HepG2 (cell line): ENCODE data around the gene OBP2A. TPM values are rescaled to one million over a fixed set of nuclear protein-coding genes. Genes with fewer than 3 reads are reported as not detected.

ENCODE experiments used
- ATAC-seq: fragments of 200-7000 bp; cut with Tn5 transposase; 3 replicates; pipeline ENCODE4 v1.9.1; 2020; ENCODE audit warnings: mild to moderate bottlenecking, moderate library complexity
- BruUV-seq: library from RNA; stranded (reverse); fragments of 400-500 nt; replicated peaks from 2 replicates; lab custom pipeline; 2021; lab: Mats Ljungman, UMichigan
- CTCF ChIA-PET: fragments of 300-600 bp; formaldehyde crosslinking; extraction: SDS; loops from one replicate; lab custom pipeline; 2021; ENCODE audit warnings: low total read pairs, inconsistent platforms, low intra/inter-chr PET ratio; lab: Yijun Ruan, JAX
- POLR2A ChIA-PET: fragments of 350-600 bp; sonication (Branson Sonifier 250); formaldehyde crosslinking; loops from one replicate; lab custom pipeline; 2020; ENCODE audit warnings: antibody characterized with exemption, inconsistent platforms; lab: Yijun Ruan, JAX
- DNase-seq: peaks from one replicate; pipeline ENCODE4 v3.0.0-alpha.2; 2015; ENCODE audit warnings: low spot score
- FAIRE-seq: peaks from 3 replicates; lab custom pipeline; 2011; peaks lifted over from hg19 to GRCh38; lab: Jason Lieb, UNC
- H2AFZ ChIP-seq: one replicate; pipeline ENCODE4 v1.6.1; 2011; ENCODE audit warnings: low read length, inconsistent platforms
- H3K27ac ChIP-seq: fragments of 300-600 bp; 3 replicates; pipeline ENCODE4 v1.8.0; 2011; ENCODE audit warnings: mixed run types, mild to moderate bottlenecking, mixed read lengths, low read length, inconsistent platforms; ENCODE audit not compliant: insufficient read depth; ENCODE audit errors: extremely low read length
- H3K27me3 ChIP-seq, 2 experiments: fragments of 200-600 bp in 1 of 2; 2 replicates in 1 of 2; 3 replicates in 1 of 2; pipeline versions ENCODE4 v1.6.0 to v1.8.0; 2011; ENCODE audit warnings: low read length in 2 of 2, mild to moderate bottlenecking in 2 of 2, moderate library complexity in 2 of 2, inconsistent platforms in 1 of 2; ENCODE audit not compliant: insufficient read depth in 2 of 2, control insufficient read depth in 1 of 2
- H3K36me3 ChIP-seq, 2 experiments: fragments of 200-600 bp in 1 of 2; replicated peaks in 1 of 2; 2 replicates in 1 of 2; 3 replicates in 1 of 2; pipeline versions ENCODE4 v1.5.1 to v1.8.0; 2011; ENCODE audit warnings: low read length in 2 of 2, inconsistent platforms in 1 of 2; ENCODE audit not compliant: insufficient read depth in 2 of 2, control insufficient read depth in 1 of 2
- H3K4me1 ChIP-seq: 2 replicates; pipeline ENCODE4 v1.5.1; 2012; ENCODE audit warnings: low read length, inconsistent platforms; ENCODE audit not compliant: insufficient read depth
- H3K4me2 ChIP-seq: 2 replicates; pipeline ENCODE4 v1.6.0; 2011; ENCODE audit warnings: low read depth, low read length, inconsistent platforms
- H3K4me3 ChIP-seq, 3 experiments: fragments of 200-600 bp in 1 of 3; sonication (generic), shearing (Covaris generic) in 1 of 3; replicated peaks in 1 of 3; 2 replicates each; pipeline ENCODE4 v1.5.1; 2011 to 2016; ENCODE audit warnings: low read length in 3 of 3, inconsistent platforms in 2 of 3, low read depth in 2 of 3, mild to moderate bottlenecking in 2 of 3, control low read depth in 1 of 3, mixed read lengths in 1 of 3; ENCODE audit not compliant: insufficient read depth in 1 of 3
- H3K79me2 ChIP-seq: one replicate; pipeline ENCODE4 v1.6.1; 2011; ENCODE audit warnings: low read length, inconsistent platforms; ENCODE audit not compliant: insufficient read depth
- H3K9ac ChIP-seq: 2 replicates; pipeline ENCODE4 v1.6.0; 2011; ENCODE audit warnings: mild to moderate bottlenecking, low read depth, low read length, inconsistent platforms; ENCODE audit not compliant: insufficient read depth
- H3K9me3 ChIP-seq: 2 replicates; pipeline ENCODE4 v1.5.1; 2012; ENCODE audit warnings: mild to moderate bottlenecking, low read length
- H4K20me1 ChIP-seq: 2 replicates; pipeline ENCODE4 v1.6.0; 2011; ENCODE audit warnings: inconsistent platforms, mild to moderate bottlenecking, low read length, moderate library complexity; ENCODE audit not compliant: insufficient read depth
- ZBTB7A ChIP-seq: sonication (generic); formaldehyde crosslinking; IDR thresholded peaks from 2 replicates; pipeline ENCODE4 v1.8.0; 2022; ENCODE audit warnings: mild to moderate bottlenecking, missing genetic modification reagents
- ZNF710 ChIP-seq: sonication (generic); formaldehyde crosslinking; IDR thresholded peaks from 2 replicates; pipeline ENCODE4 v1.5.0; 2020; ENCODE audit warnings: mild to moderate bottlenecking, missing genetic modification reagents, borderline replicate concordance
- WGBS: methylation state at CpG from one replicate; pipeline ENCODE4 v1.1.6; 2017; ENCODE audit warnings: low lambda C conversion rate; 5-methylcytosine and 5-hydroxymethylcytosine counted together
- in situ Hi-C: cut with HindIII; loops from 2 replicates; pipeline ENCODE4 v1.10.0; 2017; ENCODE audit warnings: low pct_unique_long_range_greater_than_20kb; ENCODE audit not compliant: extremely low pct_ligation_motif_present
- intact Hi-C: fragments of 100-400 bp; cut with micrococcal nuclease; formaldehyde crosslinking; loops from one replicate; pipeline ENCODE4 v1.10.0; 2022; ENCODE audit not compliant: unreplicated experiment
- polyA plus RNA-seq, 8 experiments: library from polyadenylated mRNA; depleted of rRNA in 3 of 8; stranded (reverse) in 7 of 8; unstranded in 1 of 8; fragments of >200 nt; fragmentation: Illumina TruSeq in 4 of 8; extraction: Trizol in 4 of 8; gene quantifications; 2 replicates each; pipeline versions ENCODE4 v1.2.1 to v1.2.3, GENCODE V29; 2011 to 2016; ENCODE audit warnings: low read depth in 4 of 8, missing spikeins in 1 of 8, mixed read lengths in 1 of 8; ENCODE audit not compliant: insufficient read depth in 1 of 8
- total RNA-seq, 5 experiments: library from RNA; depleted of rRNA; stranded (reverse); fragments of >200 nt; fragmentation: Illumina TruSeq; extraction: Trizol; gene quantifications; 2 replicates each; pipeline ENCODE4 v1.2.3, GENCODE V29; 2016; ENCODE audit warnings: low read depth in 1 of 5
- TF ChIP-seq, protein P1 (sequence below): sonication (generic); formaldehyde crosslinking; IDR thresholded peaks from 2 replicates; pipeline ENCODE4 v1.5.0; 2020; ENCODE audit warnings: missing genetic modification reagents

OBP2A gene
- total and polyA plus RNA-seq, 2 of the 13 experiments (the other 11 are each of a cell fraction or from before 2014, with no cell fraction given) = 0.32 TPM; not detected in 1

DNA sequence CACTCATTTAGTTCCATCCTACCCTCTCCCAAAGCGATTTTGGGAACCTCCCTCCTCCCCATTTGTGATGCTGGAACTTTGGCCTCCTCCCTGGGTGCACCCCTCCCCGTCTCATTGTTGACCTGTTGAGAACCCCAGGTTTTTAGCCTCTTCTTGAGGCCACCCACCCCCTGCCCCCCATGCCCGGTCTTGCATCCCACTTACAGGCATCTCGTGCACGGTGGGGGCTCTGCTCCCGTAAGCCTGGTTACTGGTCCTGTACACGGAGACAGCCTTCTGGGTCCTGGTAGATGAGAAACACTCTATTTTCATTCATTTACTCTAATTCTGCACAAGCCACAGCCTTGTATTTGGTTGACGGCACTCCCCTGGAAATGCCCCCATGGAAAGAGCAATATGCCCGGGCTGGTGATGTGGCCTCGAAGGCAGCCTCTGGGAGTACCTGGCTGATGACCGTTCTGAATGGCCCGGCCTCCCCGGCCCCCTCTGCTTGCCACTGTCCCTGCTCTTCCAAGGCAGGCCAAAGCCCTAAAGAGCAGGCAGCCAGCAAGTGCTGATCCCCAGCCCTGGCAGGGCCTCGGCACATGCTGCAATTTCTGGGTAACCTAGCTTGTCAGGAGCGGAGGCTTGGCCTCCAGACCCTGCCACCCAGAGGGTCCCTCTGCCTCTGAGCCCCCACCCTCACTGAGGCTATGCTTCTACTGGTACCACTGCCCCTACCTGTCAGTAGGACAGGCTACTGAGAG lies 47.4 kb upstream of the OBP2A start:
- H3K9ac ChIP-seq = peak overlapping the region; percentile 89; the same call in 1 of the 2 replicates
- TSS peak; percentile 62 for BruUV-seq
- 88% methylated on average over 7 of the region's 15 CpGs for WGBS
- in situ Hi-C loops = no loop called here
- peak overlapping the region; percentile 30 for H3K27ac ChIP-seq
- intact Hi-C loops = loop anchor here (1.0 kb wide), 1 partner anchor 7 kb away; no protein-coding TSS in a partner anchor
- ChIA-PET CTCF (no interaction called here), POLR2A (interaction anchor here (0.8 to 2.3 kb wide), 2 partner anchors 8 to 18 kb away, joined by 3 to 12 read pairs; no protein-coding TSS in a partner anchor)
- H2AFZ ChIP-seq = no peak overlapping the region
- H3K4me1 ChIP-seq = peaks cover 24% of the 10 kb centered on the region
- peak overlapping the region; percentile 99 for H3K4me2 ChIP-seq
- peaks cover 10% of the 10 kb centered on the region for H3K79me2 ChIP-seq
- ATAC-seq (no peak), DNase-seq (no peak), FAIRE-seq (no peak)
- no peaks in the 10 kb centered on the region for H3K9me3 ChIP-seq
- H3K36me3 ChIP-seq = peaks cover 6 to 11% of the 10 kb centered on the region in 2 experiments; a peak in 3 of 5 replicates
- peaks cover 7% of the 10 kb centered on the region; the same call in 1 of the 2 replicates for H4K20me1 ChIP-seq
- peak overlapping the region in 1 of 3 experiments; percentile 92; a peak in 2 of 6 replicates for H3K4me3 ChIP-seq
- no peaks in the 10 kb centered on the region for H3K27me3 ChIP-seq
- 0 out of 2 replicates have a peak, but pooled peaks have one; percentile 7 for TF ChIP-seq ZNF710 (CRISPR knock-in tag)
- TF ChIP-seq ZBTB7A (CRISPR knock-in tag) = 0 out of 2 replicates have a peak, but pooled peaks have one; percentile 30
- TF ChIP-seq, protein P1, sequence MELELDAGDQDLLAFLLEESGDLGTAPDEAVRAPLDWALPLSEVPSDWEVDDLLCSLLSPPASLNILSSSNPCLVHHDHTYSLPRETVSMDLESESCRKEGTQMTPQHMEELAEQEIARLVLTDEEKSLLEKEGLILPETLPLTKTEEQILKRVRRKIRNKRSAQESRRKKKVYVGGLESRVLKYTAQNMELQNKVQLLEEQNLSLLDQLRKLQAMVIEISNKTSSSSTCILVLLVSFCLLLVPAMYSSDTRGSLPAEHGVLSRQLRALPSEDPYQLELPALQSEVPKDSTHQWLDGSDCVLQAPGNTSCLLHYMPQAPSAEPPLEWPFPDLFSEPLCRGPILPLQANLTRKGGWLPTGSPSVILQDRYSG = no peak
